ENCODE data around the gene SPRR2D.
"Not testable (repeated sequence)": the region's sequence is repeated elsewhere in the genome, so short reads cannot be mapped to it uniquely, and the experiment has no call there.

The SPRR2D gene

GRCh38 chr1:153040950-153041631 lies at the start of gene SPRR2D:
SPRR2D (minus strand) TSS chr1:153041120; CDS start chr1:153040346, 774 bp downstream.
- DNase-seq (ENCODE audit: extremely low read depth in 1 of 2, low read depth in 1 of 2), result no peak

GRCh38 chr1:153087652-153088051 lies 46.7 kb upstream of the SPRR2D start:
- DNase-seq (ENCODE audit: extremely low read depth in 1 of 2, low read depth in 1 of 2), result no peak

- no peak for DNase-seq (ENCODE audit: extremely low read depth in 1 of 2, low read depth in 1 of 2)
Observed at GRCh38 chr1:153081736-153082135, 40.8 kb upstream of the SPRR2D start.

- DNase-seq (ENCODE audit: extremely low read depth in 1 of 2, low read depth in 1 of 2), result no peak
Observed at GRCh38 chr1:153072806-153073726, 32.1 kb upstream of the SPRR2D start.

GRCh38 chr1:153071511-153071910 lies 30.6 kb upstream of the SPRR2D start, which contains the start of gene SPRR2B:
SPRR2B (minus strand) TSS chr1:153071611; CDS start chr1:153070839, 772 bp downstream.
- no peak for DNase-seq (ENCODE audit: extremely low read depth in 1 of 2, low read depth in 1 of 2)

- no peak for DNase-seq (ENCODE audit: extremely low read depth in 1 of 2, low read depth in 1 of 2)
Observed at GRCh38 chr1:153070243-153070642, 29.3 kb upstream of the SPRR2D start.

GRCh38 chr1:153058826-153059784 lies 18.2 kb upstream of the SPRR2D start:
- DNase-seq (ENCODE audit: extremely low read depth in 1 of 2, low read depth in 1 of 2), result no peak

GRCh38 chr1:153058154-153058553 lies 17.2 kb upstream of the SPRR2D start:
- no peak for DNase-seq (ENCODE audit: extremely low read depth in 1 of 2, low read depth in 1 of 2)

- no peak for DNase-seq (ENCODE audit: extremely low read depth in 1 of 2, low read depth in 1 of 2)
Observed at GRCh38 chr1:153057375-153057774, 16.5 kb upstream of the SPRR2D start, which contains the start of gene SPRR2A. SPRR2A (minus strand) TSS chr1:153057512; CDS start chr1:153056735, 777 bp downstream.

- not testable (repeated sequence) for DNase-seq (ENCODE audit: extremely low read depth in 1 of 2, low read depth in 1 of 2)
Observed at GRCh38 chr1:153056111-153056510, 15.2 kb upstream of the SPRR2D start.

GRCh38 chr1:153049211-153049610 lies 8.3 kb upstream of the SPRR2D start:
- DNase-seq (ENCODE audit: extremely low read depth in 1 of 2, low read depth in 1 of 2), result no peak

- DNase-seq (ENCODE audit: extremely low read depth in 1 of 2, low read depth in 1 of 2), result no peak
Observed at GRCh38 chr1:153035211-153035610, 5.7 kb downstream of the SPRR2D start.

GRCh38 chr1:153032677-153033308 lies 8.1 kb downstream of the SPRR2D start:
- no peak for DNase-seq (ENCODE audit: extremely low read depth in 1 of 2, low read depth in 1 of 2)

- no peak for DNase-seq (ENCODE audit: extremely low read depth in 1 of 2, low read depth in 1 of 2)
Observed at GRCh38 chr1:153032073-153032472, 8.8 kb downstream of the SPRR2D start.

GRCh38 chr1:153030895-153031294 lies 10.0 kb downstream of the SPRR2D start, which contains the start of gene SPRR1B:
SPRR1B (plus strand) TSS chr1:153031203; CDS start chr1:153032346, 1,143 bp downstream.
- DNase-seq (ENCODE audit: extremely low read depth in 1 of 2, low read depth in 1 of 2), result no peak

GRCh38 chr1:153028766-153029165 lies 12.2 kb downstream of the SPRR2D start:
- no peak for DNase-seq (ENCODE audit: extremely low read depth in 1 of 2, low read depth in 1 of 2)

- no peak for DNase-seq (ENCODE audit: extremely low read depth in 1 of 2, low read depth in 1 of 2)
Observed at GRCh38 chr1:153025797-153026196, 15.1 kb downstream of the SPRR2D start.

- DNase-seq (ENCODE audit: extremely low read depth in 1 of 2, low read depth in 1 of 2), result no peak
Observed at GRCh38 chr1:153024413-153024812, 16.5 kb downstream of the SPRR2D start.

GRCh38 chr1:153023109-153023508 lies 17.8 kb downstream of the SPRR2D start:
- DNase-seq (ENCODE audit: extremely low read depth in 1 of 2, low read depth in 1 of 2), result no peak

GRCh38 chr1:153022340-153022739 lies 18.6 kb downstream of the SPRR2D start:
- not testable (repeated sequence) for DNase-seq (ENCODE audit: extremely low read depth in 1 of 2, low read depth in 1 of 2)
